Measurements from ENCODE around the gene RYR2. TPM values are rescaled to one million over a fixed set of nuclear protein-coding genes. Genes with fewer than 3 reads are reported as not detected.

RYR2 gene
- total and polyA plus RNA-seq, 7 donors: under 0.01 to 22.4 (median 6.1) TPM

DNA sequence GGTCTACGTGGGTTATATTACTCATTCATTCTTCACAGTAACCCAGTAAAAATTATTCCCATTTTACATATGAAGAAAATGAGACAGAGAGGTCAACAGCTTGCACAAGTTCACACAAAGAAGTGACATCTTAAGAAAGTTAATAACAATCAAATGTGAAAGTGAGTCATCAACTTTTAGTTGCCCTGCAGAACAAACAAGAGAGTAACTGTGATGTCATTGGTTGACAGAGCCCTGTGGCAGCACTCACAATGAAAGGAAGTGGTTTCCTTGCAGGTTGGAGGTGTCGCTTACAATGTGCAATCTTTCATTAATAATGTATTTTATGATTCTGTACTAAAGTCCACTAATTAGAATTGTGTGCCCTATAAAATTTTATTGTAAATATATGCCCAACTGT is 369.6 kb downstream of the RYR2 start:
- no peak for DNase-seq
- Histone ChIP-seq H3K27ac (no peak overlapping the region), H3K4me1 (peaks cover 0 to 7% (median 0%) of the 10 kb centered on the region in 4 donors), H3K27me3 (no peaks in the 10 kb centered on the region), H3K36me3 (no peaks in the 10 kb centered on the region), H3K9me3 (peaks cover 0 to 2% (median 0%) of the 10 kb centered on the region in 4 donors), H3K4me3 (no peak overlapping the region)
- intact Hi-C loops (cut with DNase I): no loop called here
- 48 to 61% methylated on average over 2 of the region's 2 CpGs for WGBS, 2 donors
- TF ChIP-seq, protein P1, sequence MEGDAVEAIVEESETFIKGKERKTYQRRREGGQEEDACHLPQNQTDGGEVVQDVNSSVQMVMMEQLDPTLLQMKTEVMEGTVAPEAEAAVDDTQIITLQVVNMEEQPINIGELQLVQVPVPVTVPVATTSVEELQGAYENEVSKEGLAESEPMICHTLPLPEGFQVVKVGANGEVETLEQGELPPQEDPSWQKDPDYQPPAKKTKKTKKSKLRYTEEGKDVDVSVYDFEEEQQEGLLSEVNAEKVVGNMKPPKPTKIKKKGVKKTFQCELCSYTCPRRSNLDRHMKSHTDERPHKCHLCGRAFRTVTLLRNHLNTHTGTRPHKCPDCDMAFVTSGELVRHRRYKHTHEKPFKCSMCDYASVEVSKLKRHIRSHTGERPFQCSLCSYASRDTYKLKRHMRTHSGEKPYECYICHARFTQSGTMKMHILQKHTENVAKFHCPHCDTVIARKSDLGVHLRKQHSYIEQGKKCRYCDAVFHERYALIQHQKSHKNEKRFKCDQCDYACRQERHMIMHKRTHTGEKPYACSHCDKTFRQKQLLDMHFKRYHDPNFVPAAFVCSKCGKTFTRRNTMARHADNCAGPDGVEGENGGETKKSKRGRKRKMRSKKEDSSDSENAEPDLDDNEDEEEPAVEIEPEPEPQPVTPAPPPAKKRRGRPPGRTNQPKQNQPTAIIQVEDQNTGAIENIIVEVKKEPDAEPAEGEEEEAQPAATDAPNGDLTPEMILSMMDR (IDR thresholded peaks at IDR 0.05): no peak
- TF ChIP-seq EP300 (IDR thresholded peaks at IDR 0.05) (no peak), POLR2A (IDR thresholded peaks at IDR 0.05) (no peak), POLR2AphosphoS5 (IDR thresholded peaks at IDR 0.05) (no peak)

DNA sequence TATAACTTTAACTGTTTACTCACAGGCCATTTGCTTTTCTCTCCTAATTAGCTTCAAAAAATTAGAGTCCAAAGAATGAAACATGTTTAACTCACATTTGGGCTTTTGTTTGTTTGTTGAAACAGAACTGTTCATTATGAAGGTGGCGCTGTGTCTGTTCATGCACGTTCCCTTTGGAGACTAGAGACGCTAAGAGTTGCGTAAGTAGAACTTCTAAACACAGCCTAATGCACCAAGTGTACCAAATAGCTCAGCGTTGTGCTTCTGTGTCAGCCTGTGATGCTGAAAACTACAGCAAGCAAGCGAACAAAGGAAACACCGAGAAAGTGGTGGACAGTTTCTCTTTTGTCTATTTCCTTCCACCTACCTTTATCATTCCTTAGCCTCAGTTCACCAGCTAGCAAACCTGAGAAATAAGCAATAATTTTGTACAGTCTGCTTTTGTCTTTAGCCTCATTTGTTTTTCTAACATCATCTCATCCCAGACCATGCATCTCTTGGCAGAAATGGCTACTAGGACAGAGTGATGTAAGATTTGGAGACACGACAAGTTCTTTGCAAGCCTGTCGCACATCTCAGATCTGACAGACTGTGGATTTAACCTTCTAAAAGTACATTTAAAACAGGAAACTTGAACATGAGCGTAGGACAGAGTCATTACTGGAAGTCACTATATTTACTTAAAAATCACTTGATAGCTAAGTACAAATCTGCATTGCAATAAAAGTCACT is 375.1 kb downstream of the RYR2 start:
- H3K36me3 ChIP-seq: no peaks in the 10 kb centered on the region
- TF ChIP-seq POLR2AphosphoS5 (IDR thresholded peaks at IDR 0.05): no peak
- TF ChIP-seq, protein P1 (IDR thresholded peaks at IDR 0.05): no peak
- TF ChIP-seq EP300 (IDR thresholded peaks at IDR 0.05): no peak
- TF ChIP-seq POLR2A (IDR thresholded peaks at IDR 0.05): no peak
- DNase-seq: no peak
- no peak overlapping the region for H3K4me3 ChIP-seq
- intact Hi-C loops (cut with DNase I): no loop called here
- H3K27me3 ChIP-seq: no peaks in the 10 kb centered on the region
- H3K9me3 ChIP-seq: no peaks in the 10 kb centered on the region
- no peak overlapping the region for H3K27ac ChIP-seq
- H3K4me1 ChIP-seq: peaks cover 0 to 6% (median 0%) of the 10 kb centered on the region in 4 donors
- 88 to 91% methylated on average over 10 of the region's 10 CpGs for WGBS, 2 donors

DNA sequence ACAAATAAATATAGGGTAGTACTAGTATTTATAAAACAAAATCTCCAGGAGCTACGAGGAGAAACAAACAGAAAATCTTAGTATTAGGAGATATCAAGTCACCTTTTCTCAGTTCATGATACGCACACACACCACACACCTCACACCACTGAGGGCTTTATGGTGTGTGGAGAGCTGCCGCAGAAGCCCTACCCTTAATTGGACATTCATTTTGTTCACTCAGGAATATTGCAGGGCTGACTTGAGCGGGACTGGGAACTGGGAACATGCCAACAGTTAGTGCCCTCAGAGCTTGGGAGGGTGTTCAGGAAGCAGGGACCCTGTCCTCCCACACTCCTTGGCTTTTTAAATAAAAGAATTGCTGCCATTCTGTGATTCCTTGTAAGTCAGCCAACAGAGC is 386.8 kb downstream of the RYR2 start:
- Histone ChIP-seq H3K27me3 (no peaks in the 10 kb centered on the region), H3K4me3 (no peak overlapping the region), H3K36me3 (no peaks in the 10 kb centered on the region), H3K4me1 (no peaks in the 10 kb centered on the region), H3K9me3 (no peaks in the 10 kb centered on the region), H3K27ac (no peak overlapping the region)
- DNase-seq: no peak
- no peak for TF ChIP-seq EP300 (IDR thresholded peaks at IDR 0.05)
- no peak for TF ChIP-seq POLR2AphosphoS5 (IDR thresholded peaks at IDR 0.05)
- no peak for TF ChIP-seq POLR2A (IDR thresholded peaks at IDR 0.05)
- TF ChIP-seq, protein P1 (IDR thresholded peaks at IDR 0.05): no peak
- WGBS, 2 donors: 72 to 90% methylated on average over 4 of the region's 4 CpGs
- intact Hi-C loops (cut with DNase I): no loop called here

DNA sequence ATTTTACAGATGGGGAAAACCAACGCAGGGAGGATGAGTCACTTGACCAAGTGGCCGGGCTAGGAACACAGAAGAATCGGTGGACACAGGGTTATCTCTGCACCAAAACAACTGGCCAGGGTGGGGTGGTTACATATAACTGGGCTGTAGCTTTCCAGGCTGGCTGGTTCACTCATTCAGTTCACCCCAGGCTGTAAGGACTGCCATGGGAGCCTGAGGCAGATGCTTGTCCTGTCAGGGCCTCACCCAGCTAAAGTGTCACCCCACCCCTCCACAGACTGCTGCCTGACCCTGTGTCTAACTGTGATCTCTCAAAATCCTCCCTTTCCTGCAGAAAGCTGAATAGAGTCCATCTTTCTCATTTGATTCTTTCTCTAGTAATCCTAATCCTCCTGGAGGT is 387.3 kb downstream of the RYR2 start:
- intact Hi-C loops (cut with DNase I): no loop called here

More for the DNA sequence above, 387.3 kb downstream of the RYR2 start:
- no peaks in the 10 kb centered on the region for H3K27me3 ChIP-seq
- no peaks in the 10 kb centered on the region for H3K36me3 ChIP-seq
- TF ChIP-seq, protein P1 (IDR thresholded peaks at IDR 0.05): no peak
- no peak for TF ChIP-seq POLR2AphosphoS5 (IDR thresholded peaks at IDR 0.05)
- H3K27ac ChIP-seq: no peak overlapping the region
- H3K4me3 ChIP-seq: no peak overlapping the region
- WGBS, 2 donors: 56 to 65% methylated on average over 3 of the region's 3 CpGs
- H3K9me3 ChIP-seq: no peaks in the 10 kb centered on the region
- no peaks in the 10 kb centered on the region for H3K4me1 ChIP-seq
- no peak for DNase-seq
